ENCODE results near the gene CNPPD1.

Gene CNPPD1

DNA sequence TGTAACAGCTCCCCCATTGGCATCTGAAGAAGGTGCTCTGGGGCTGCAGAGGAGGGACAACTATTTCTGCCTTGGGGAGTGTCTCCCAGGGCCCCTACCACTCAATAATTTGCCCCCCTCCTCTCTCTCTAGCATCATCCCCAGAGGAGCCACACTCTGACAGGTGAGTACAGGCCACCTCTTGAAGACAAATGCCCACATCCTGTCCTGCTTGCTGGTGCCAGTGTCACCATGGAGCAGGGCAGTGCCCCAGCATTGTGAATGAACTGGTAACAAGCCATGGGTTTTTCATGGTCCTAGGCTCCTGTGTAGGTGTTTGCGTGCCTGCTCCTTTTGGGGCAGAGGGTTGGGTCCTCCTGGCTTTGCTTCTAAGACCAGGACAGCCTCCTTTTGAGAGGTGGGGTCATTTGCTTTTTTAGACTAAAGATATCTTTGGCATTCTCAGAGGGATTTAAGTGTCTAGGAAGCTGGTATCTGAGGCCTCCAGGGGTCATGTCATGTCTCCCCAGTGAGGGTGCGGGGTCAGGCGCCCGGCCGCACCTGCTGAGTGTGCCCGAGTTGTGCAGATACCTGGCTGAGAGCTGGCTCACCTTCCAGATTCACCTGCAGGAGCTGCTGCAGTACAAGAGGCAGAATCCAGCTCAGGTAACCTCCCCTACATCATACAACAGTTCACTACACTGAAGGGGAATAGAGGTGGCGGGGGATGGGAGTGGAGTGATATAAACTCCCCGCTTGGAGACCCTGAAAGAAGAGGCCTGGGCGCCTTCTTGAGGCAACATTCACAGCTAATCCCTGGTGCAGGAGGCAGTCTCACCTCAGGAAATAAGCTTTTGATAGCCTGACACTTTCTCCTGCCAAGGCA is 3.1 kb upstream of the CNPPD1 start:
- DNase-seq (ENCODE audit: low read depth), result no peak

DNA sequence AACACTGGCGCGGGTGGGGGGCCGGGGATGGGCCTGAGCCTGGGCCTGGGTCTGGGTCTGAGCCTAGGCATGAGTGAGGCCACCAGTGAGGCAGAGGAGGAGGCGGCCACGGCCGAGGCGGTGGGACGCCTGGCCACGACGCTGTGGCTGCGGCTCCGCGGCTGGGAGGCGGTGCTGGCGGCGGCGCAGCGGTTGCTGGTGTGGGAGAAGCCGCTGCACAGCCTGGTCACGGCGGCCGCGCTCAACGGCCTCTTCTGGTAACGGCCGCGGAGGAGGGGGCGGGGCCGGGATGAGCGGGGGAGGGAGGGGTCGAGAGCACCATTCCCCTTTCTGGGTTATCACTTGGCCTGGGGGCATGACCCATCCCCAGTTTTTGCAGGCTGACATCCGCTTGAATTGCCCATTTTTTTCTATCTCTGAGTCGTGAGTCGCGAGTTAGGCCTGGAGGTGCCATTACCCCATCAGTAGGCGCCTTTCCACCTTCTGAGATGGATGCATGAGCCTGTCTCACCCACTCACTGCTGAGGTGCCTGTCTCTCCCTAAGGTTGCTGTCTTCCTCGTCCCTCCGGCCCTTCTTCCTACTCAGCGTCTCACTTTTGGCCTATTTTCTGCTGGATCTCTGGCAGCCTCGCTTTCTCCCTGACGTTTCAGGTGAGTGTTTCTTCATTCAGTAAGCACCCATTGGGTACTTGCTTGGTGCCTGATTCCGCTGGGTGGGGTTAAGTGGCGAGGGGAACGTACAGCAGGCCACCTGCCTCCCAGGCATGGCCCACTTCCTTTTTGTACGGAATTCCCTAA is 1.9 kb upstream of the CNPPD1 start:
- DNase-seq (ENCODE audit: low read depth), result peak; percentile 15

GRCh38 chr2:219177552-219178376 is 1.0 kb upstream of the CNPPD1 start, which contains the start of gene RETREG2:
TSS of gene RETREG2 (plus strand) at chr2:219178275. CDS start at chr2:219178353, 78 bp downstream.
- DNase-seq (ENCODE audit: low read depth), result peak; percentile 65

GRCh38 chr2:219175928-219176817 is 552 bp downstream of the CNPPD1 start:
- no peak for DNase-seq (ENCODE audit: low read depth)

- DNase-seq (ENCODE audit: low read depth), result no peak
Observed at GRCh38 chr2:219175486-219175885, 1.2 kb downstream of the CNPPD1 start.

DNA sequence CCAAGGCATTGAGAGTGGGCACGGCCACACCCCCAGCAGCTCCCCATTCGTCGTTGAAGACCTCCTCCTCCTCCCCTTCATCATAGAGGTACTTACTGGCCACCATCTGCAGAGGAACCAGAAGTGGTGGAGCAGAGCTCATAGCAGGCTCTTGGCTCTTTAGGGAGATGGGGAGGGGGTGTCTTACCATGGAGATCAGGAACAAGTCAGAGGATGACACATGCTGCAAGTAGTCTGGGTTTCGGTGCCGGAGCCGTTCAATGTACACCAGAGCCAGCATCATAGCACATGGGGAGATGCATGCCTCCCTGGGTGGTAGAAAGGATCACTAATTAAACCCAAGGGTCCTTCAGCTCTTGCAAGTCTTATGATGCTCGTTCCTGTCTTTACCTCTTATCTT is 1.9 kb downstream of the CNPPD1 start:
- DNase-seq (ENCODE audit: low read depth), result no peak

DNA sequence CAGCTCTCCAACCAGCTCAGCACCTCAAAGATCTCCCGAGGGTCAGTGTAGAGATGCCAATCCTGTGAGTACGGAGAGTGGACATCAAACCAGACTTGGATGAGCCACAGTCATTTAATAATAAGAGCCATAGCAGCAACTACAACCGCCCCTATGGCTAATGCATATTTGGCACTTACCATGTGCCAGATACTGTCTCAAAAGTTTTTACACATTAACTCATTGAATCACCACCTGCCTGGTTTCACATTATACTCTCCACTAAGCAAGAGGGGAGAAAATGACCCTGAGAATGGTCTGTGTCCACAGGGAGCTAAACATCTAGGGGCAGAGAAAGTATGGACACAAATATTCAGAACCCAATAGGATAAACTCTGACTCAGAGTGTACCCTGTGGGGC is 2.6 kb downstream of the CNPPD1 start:
- no peak for DNase-seq (ENCODE audit: low read depth)

DNA sequence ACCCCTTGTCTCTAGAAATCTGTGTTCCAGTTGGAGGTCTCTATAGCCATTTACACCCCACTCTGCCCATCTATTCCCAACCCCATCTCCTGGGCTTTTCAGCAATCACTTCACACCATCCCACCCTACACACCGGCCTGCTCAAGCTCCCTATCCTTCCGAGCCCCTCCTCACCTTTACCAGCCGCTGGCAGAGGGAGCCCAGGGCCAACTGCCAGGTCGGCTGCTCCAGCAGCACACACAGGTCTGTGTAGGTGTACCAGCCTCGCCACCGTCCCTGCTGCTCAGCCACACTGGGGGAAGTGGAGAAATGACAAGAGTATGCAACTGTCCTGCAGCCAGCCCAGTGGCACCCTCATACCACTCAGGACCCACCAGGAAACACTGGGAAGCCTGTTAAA is 3.5 kb downstream of the CNPPD1 start:
- DNase-seq (ENCODE audit: low read depth), result no peak

GRCh38 chr2:219172231-219173154 is 4.2 kb downstream of the CNPPD1 start:
- DNase-seq (ENCODE audit: low read depth), result no peak

DNA sequence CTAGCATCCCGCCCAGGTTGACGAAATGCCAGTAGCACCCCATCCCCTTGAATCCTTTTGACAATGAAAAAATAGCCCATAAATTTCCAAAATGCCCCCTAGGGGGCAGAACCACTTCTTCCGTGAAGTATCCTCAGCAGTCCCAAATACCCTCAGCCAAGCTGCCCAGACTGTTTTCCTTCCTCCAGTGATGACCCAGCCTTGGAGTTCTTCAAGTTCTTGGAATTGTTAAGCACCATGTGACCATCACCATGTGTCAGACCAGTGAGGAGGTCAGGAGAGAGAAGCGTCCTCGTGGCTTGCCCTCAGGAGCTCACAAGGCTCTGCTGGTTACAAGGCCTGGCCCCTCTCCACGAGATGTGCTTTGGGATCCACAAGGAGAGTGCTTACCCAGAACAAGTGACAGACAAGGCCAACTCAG is 5.5 kb downstream of the CNPPD1 start:
- DNase-seq (ENCODE audit: low read depth), result no peak

- no peak for DNase-seq (ENCODE audit: low read depth)
Observed at GRCh38 chr2:219169930-219170654, 6.6 kb downstream of the CNPPD1 start, which contains the start of gene SLC23A3. TSS of gene SLC23A3 (minus strand) at chr2:219170029. CDS start at chr2:219169984, 45 bp downstream.

- DNase-seq (ENCODE audit: low read depth), result no peak
Observed at GRCh38 chr2:219168932-219169331, 7.8 kb downstream of the CNPPD1 start.

DNA sequence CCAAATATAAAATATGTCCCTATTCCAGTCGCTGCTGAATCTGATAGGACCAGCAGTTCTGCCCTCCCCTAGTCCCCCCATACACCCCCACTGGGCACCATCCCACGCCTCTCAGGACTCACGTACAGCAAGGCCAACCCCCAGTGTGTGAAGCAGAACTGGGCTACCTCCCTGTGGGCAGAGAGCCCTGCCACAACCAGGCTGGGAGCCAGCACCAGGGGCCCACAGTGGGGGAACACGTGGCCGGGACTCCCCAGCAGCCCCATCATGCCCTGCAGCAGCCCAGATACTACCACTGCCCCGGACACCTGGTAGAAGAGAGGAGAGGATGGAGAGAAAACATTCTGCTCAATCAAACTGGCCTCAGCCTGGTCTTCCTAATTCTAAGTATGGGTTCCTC is 8.2 kb downstream of the CNPPD1 start:
- no peak for DNase-seq (ENCODE audit: low read depth)

DNA sequence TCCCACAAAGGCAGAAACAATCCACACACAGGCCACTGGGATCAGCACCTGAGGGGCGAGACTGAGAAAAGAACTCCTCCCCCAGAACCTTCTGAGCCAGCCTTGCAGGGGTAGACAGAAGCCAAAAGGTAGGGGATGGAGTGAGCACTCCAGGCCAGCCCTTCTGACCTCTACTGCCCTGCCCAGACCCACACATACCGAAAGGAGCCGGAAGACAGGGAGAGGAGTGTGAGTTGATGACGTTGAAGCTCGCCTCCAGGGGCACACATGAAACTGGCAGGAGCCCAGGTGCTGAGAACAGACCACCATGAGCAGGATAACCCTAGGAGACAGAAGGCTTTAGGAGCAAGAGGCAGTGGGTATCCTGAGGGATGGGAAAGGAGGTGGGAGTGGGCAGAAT is 8.7 kb downstream of the CNPPD1 start:
- no peak for DNase-seq (ENCODE audit: low read depth)

- no peak for DNase-seq (ENCODE audit: low read depth)
Observed at GRCh38 chr2:219165058-219165911, 11.4 kb downstream of the CNPPD1 start.

GRCh38 chr2:219163156-219163555 is 13.6 kb downstream of the CNPPD1 start:
- DNase-seq (ENCODE audit: low read depth), result no peak

DNA sequence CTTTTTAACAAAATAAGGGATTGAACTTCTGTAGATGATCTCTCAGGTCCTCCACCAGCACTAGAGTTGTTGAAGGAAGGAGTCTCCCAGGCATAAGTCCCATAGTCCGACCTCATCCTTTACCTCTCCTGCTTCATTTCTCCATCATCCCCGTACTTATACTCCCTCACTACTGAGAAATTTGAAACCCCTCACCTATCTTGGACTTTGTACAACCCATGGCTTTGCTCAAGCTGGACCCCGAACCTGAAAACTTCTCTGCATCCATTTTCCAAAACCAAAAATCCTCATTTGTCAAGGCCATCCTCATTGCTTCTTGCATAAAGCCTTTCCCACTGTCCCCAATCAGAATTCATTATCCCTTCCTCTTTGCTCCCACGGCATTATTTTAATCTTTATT is 15.6 kb downstream of the CNPPD1 start:
- no peak for DNase-seq (ENCODE audit: low read depth)
